Fibroblast of pulmonary artery (primary cell): ENCODE measurements around the gene SURF6.
"Not testable (repeated sequence)": the region's sequence is repeated elsewhere in the genome, so short reads cannot be mapped to it uniquely, and the experiment has no call there.

Experiments
- DNase-seq: peaks from one replicate; pipeline ENCODE4 v3.0.0-alpha.2; 2010; ENCODE audit warnings: low read depth
- H3K4me3 ChIP-seq: replicated peaks from 2 replicates; pipeline ENCODE4 v1.5.1; 2011; ENCODE audit warnings: low read depth, mild to moderate bottlenecking, control low read depth, low read length, moderate library complexity
- TF ChIP-seq, protein P1 (sequence below): IDR thresholded peaks from 2 replicates; pipeline ENCODE4 v1.5.1; 2011; ENCODE audit warnings: mild to moderate bottlenecking, control low read depth, low read length, inconsistent platforms; ENCODE audit errors: missing control alignments

Gene SURF6

DNA sequence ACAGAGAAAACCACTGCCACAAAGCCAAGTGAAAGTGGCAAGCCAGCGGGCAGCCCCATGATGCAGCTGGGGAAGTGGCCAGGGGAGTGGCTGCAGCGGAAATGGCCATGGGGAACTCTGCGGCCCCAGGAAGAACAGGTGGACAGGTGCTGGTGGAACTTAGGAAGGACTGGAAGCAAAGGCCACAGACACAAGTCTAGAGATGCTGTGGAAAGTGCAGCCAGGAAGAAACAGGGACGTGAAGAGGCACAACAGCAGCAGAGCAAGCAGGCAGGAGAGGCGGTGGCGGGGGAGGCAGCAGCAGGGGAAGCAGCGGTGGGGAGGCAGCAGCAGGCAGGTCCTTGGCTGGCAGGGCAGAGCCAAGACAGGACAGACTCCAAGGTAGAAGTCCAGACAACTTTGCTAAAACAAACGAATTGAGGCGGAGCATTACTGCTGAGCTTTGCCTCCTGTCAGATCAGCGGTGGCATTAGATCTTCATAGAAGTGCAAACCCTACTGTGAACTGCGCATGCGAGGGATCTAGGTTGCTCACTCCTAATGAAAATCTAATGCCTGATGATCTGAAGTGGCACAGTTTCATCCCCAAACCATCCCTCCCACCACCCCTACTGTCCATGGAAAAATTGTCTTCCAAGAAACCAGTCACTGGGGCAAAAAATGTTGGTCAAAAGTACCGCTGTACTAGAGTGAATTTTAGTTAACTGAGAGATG, 11.8 kb downstream of the SURF6 start:
- TF ChIP-seq, protein P1, sequence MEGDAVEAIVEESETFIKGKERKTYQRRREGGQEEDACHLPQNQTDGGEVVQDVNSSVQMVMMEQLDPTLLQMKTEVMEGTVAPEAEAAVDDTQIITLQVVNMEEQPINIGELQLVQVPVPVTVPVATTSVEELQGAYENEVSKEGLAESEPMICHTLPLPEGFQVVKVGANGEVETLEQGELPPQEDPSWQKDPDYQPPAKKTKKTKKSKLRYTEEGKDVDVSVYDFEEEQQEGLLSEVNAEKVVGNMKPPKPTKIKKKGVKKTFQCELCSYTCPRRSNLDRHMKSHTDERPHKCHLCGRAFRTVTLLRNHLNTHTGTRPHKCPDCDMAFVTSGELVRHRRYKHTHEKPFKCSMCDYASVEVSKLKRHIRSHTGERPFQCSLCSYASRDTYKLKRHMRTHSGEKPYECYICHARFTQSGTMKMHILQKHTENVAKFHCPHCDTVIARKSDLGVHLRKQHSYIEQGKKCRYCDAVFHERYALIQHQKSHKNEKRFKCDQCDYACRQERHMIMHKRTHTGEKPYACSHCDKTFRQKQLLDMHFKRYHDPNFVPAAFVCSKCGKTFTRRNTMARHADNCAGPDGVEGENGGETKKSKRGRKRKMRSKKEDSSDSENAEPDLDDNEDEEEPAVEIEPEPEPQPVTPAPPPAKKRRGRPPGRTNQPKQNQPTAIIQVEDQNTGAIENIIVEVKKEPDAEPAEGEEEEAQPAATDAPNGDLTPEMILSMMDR = no peak

DNA sequence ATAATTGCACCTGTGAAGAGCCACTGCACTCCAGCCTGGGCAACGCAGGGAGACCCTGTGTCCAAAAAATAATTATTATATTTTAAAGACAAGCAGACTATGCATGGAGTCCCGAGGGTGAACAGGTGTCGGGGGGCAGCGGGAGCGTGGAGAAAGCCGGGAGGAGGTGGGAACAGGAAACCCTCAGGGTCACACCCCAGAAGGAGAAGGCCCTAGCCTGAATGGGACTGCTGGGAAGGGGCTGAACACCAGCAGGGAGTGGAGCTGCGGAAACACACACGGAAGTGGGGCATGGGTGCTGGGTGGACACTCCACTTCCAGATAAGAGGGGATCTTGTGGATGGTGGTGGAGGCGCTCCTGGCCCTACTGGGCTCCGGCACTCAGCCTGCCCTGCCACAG, 12.8 kb downstream of the SURF6 start:
- no peak overlapping the region for H3K4me3 ChIP-seq
- DNase-seq = no peak
- TF ChIP-seq, protein P1 = no peak

More for the DNA sequence above, 11.8 kb downstream of the SURF6 start:
- no peak overlapping the region for H3K4me3 ChIP-seq
- DNase-seq = no peak

DNA sequence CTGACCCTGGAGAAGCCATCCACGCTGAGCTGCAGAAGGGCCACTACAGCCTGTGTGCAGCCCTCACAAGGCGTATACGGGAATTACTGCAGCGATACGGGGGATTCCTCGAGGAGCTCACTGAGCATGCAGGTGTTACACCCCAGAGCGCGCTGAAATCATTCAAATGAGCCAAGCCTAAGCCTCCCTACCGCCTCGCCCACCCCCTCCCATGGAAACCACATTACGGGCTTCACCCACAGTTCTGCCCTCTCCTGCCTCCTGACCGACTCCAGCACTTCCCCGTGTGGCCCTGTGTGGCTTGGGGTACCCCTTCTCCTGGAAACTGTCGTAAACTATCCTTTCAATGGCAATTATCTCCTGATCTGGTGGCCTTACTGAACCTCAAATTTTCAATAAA, 13.3 kb downstream of the SURF6 start:
- no peak overlapping the region for H3K4me3 ChIP-seq
- no peak for DNase-seq
- TF ChIP-seq, protein P1 = no peak

DNA sequence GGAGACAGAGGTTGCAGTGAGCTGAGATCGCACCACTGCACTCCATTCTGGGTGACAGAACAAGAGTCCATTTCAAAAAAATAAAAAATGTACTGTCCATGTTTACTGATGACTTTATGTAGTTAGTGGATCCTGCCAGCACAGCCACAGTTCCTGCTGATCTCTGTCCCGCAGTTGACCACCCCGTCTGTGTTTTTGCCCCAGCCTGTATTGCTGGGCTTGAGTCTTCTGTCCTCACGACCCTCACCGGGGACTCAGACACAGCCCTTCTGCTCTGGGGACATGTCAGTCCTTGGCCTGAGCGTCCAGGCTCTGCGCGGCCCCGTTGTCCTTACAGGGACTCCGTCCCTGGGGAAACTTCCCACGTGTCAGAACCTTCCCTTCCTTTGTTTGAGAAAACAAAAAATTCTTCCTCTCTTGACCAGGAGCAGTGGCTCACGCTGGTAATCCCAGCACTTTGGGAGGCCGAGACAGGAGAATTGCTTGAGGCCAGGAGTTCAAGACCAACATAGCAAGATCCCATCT, 14.5 kb downstream of the SURF6 start:
- no peak overlapping the region for H3K4me3 ChIP-seq
- TF ChIP-seq, protein P1 = no peak
- no peak for DNase-seq

DNA sequence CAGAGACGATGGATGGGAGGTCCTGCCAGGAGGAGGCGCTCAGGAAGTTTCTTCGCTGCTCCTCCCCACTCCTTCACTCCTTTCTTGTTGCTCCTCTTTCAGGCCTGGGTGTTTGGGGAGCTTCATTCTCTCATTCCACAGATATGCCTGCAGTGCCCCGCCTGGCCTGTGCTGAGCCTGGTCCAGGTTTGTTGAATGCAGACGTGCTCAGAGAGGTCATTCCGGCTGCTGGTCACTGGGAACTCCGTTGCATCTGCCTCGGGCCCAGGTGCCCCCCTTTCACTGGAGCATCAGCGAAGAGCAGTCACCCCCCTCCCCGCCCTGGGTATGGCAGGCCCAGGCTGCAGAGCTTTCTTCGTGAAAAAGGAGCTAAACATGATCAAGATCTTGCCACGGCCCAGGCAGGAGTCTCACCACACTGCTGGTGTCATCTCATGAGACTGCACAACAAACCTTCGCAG, 15.5 kb downstream of the SURF6 start:
- H3K4me3 ChIP-seq = no peak overlapping the region
- no peak for DNase-seq
- TF ChIP-seq, protein P1 = no peak

DNA sequence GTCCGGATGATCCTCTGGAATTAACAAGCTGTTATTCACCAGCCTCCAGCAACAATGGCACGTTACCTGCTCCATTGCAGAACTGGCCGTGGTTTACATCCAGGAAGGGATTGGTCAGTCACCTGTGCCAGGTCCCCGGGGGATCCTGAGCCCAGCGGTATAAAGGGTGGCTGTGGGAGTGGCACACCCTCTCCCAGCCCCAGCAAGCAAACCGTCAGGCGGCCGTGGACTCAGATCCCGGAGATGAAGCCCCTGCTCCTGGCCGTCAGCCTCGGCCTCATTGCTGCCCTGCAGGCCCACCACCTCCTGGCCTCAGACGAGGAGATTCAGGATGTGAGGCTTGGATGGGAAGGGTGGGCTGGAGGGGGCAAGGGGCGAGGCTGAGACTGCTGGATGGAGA, 18.4 kb downstream of the SURF6 start:
- H3K4me3 ChIP-seq, DNase-seq: not testable (repeated sequence)

DNA sequence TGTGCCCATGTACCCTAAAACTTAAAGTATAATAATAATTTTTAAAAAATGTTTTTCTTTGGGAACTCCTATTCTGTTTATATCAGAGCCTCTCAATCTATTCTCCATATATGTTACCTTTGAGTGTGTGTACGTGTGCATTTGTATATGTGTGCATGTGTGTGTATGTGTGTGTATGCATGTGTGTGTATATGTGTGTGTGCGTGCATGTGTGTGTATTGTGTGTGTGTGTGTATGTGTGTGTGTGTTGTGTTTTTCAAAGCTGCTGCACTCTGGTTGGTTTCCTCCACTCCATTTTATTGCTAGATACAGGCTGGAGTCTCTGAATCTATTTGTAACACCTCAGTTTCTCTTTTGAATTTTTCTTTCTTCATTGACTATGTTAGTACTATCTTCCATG, 20.0 kb downstream of the SURF6 start:
- DNase-seq = no peak
- TF ChIP-seq, protein P1 = no peak
- no peak overlapping the region for H3K4me3 ChIP-seq
